Endothelial cell of umbilical vein (primary cell): Measurements from ENCODE around the gene LRRC27. TPM values are rescaled to one million over a fixed set of nuclear protein-coding genes. Genes with fewer than 3 reads are reported as not detected.

ENCODE experiments used
- BruUV-seq: library from RNA; stranded (reverse); fragments of 400-500 nt; replicated peaks from 2 replicates; lab custom pipeline; 2021; lab: Mats Ljungman, UMichigan
- CTCF ChIA-PET: fragments of 300-600, 350-600 bp; sonication (Branson Sonifier 250); formaldehyde crosslinking; loops from one replicate; lab custom pipeline; 2021; ENCODE audit warnings: antibody characterized with exemption, inconsistent platforms; lab: Charles Lee
- POLR2A ChIA-PET: fragments of 300-600, 350-600 bp; sonication (Branson Sonifier 250); formaldehyde crosslinking; loops from one replicate; lab custom pipeline; 2021; ENCODE audit warnings: antibody characterized with exemption, inconsistent platforms; lab: Charles Lee
- DNase-seq: peaks from one replicate; pipeline ENCODE4 v3.0.0-alpha.2; 2011; ENCODE audit warnings: low read depth, low spot score
- FAIRE-seq: peaks from 2 replicates; lab custom pipeline; 2011; peaks lifted over from hg19 to GRCh38; lab: Jason Lieb, UNC
- H2AFZ ChIP-seq: 2 replicates; pipeline ENCODE4 v1.6.0; 2012; ENCODE audit warnings: low read depth, low read length, control low read depth, inconsistent platforms
- H3K27ac ChIP-seq: 2 replicates; pipeline ENCODE4 v1.5.1; 2011; ENCODE audit warnings: low read depth, mild to moderate bottlenecking, control low read depth, low read length, moderate library complexity; ENCODE audit not compliant: insufficient read depth
- H3K27me3 ChIP-seq, 2 experiments: 2 replicates each; pipeline versions ENCODE4 v1.6.0 to v1.6.1; 2011; ENCODE audit warnings: low read length in 2 of 2, mixed read lengths in 1 of 2; ENCODE audit not compliant: control insufficient read depth in 2 of 2, insufficient read depth in 2 of 2
- H3K36me3 ChIP-seq, 2 experiments: 2 replicates in 1 of 2; 3 replicates in 1 of 2; pipeline ENCODE4 v1.5.1; 2011; ENCODE audit warnings: low read length in 2 of 2, mild to moderate bottlenecking in 1 of 2, moderate library complexity in 1 of 2; ENCODE audit not compliant: control insufficient read depth in 2 of 2, insufficient read depth in 2 of 2; ENCODE audit errors: extremely low read depth in 1 of 2
- H3K4me1 ChIP-seq: 3 replicates; pipeline ENCODE4 v1.5.1; 2011; ENCODE audit warnings: mild to moderate bottlenecking, low read length; ENCODE audit not compliant: control insufficient read depth, insufficient read depth; ENCODE audit errors: extremely low read depth
- H3K4me2 ChIP-seq: 2 replicates; pipeline ENCODE4 v1.6.1; 2011; ENCODE audit warnings: low read length, control low read depth, mixed read lengths; ENCODE audit not compliant: insufficient read depth
- H3K4me3 ChIP-seq, 3 experiments: fragments of 200-600 bp in 1 of 3; sonication (generic), shearing (Covaris generic) in 1 of 3; replicated peaks in 1 of 3; 2 replicates each; pipeline ENCODE4 v1.5.1; 2011 to 2016; ENCODE audit warnings: control low read depth in 3 of 3, low read length in 3 of 3, mild to moderate bottlenecking in 2 of 3, inconsistent platforms in 1 of 3, low read depth in 1 of 3, moderate library complexity in 1 of 3; ENCODE audit not compliant: insufficient read depth in 1 of 3
- H3K79me2 ChIP-seq: 2 replicates; pipeline ENCODE4 v1.6.0; 2012; ENCODE audit warnings: low read length, inconsistent platforms; ENCODE audit not compliant: control insufficient read depth, insufficient read depth
- H3K9ac ChIP-seq: replicated peaks from 2 replicates; pipeline ENCODE3; 2011; ENCODE audit warnings: low read length, control low read depth; ENCODE audit not compliant: insufficient read depth; ENCODE audit errors: extremely low read depth
- H3K9me1 ChIP-seq: replicated peaks from 3 replicates; pipeline ENCODE4 v1.6.0; 2011; ENCODE audit warnings: mild to moderate bottlenecking, low read length; ENCODE audit not compliant: control insufficient read depth, insufficient read depth; ENCODE audit errors: extremely low read depth
- H3K9me3 ChIP-seq: replicated peaks from 2 replicates; pipeline ENCODE4 v1.5.1; 2012; ENCODE audit warnings: low read length, inconsistent platforms; ENCODE audit not compliant: control insufficient read depth, insufficient read depth
- H4K20me1 ChIP-seq: replicated peaks from 2 replicates; pipeline ENCODE3; 2011; ENCODE audit warnings: mild to moderate bottlenecking, low read length; ENCODE audit not compliant: control insufficient read depth, insufficient read depth; ENCODE audit errors: extremely low read depth
- EZH2 ChIP-seq: IDR thresholded peaks from 2 replicates; pipeline ENCODE4 v1.6.1; 2012; ENCODE audit warnings: borderline replicate concordance, low read depth, mild to moderate bottlenecking, moderate library complexity, low read length, inconsistent platforms; ENCODE audit not compliant: severe bottlenecking
- FOS ChIP-seq: IDR thresholded peaks from 2 replicates; pipeline ENCODE4 v1.6.1; 2011; ENCODE audit warnings: mild to moderate bottlenecking, low read length, moderate library complexity, borderline replicate concordance; ENCODE audit not compliant: insufficient read depth
- GATA2 ChIP-seq: IDR thresholded peaks from 2 replicates; pipeline ENCODE4 v1.7.0; 2011; ENCODE audit warnings: low read depth, mild to moderate bottlenecking, moderate library complexity, mixed read lengths, low read length; ENCODE audit not compliant: insufficient read length, insufficient read depth
- JUN ChIP-seq: IDR thresholded peaks from 2 replicates; pipeline ENCODE4 v1.6.1; 2011; ENCODE audit warnings: borderline replicate concordance, low read depth; ENCODE audit not compliant: insufficient read length, insufficient read depth
- MYC ChIP-seq: IDR thresholded peaks from one replicate; pipeline ENCODE4 v1.6.1; 2011; ENCODE audit warnings: mild to moderate bottlenecking, low read depth, low read length
- POLR2A ChIP-seq: IDR thresholded peaks from 2 replicates; pipeline ENCODE4 v1.6.1; 2012; ENCODE audit warnings: low read depth, mild to moderate bottlenecking, control low read depth, low read length
- POLR2AphosphoS5 ChIP-seq: IDR thresholded peaks from 2 replicates; pipeline ENCODE4 v1.6.1; 2012; ENCODE audit warnings: low read depth, mild to moderate bottlenecking, control low read depth, low read length, moderate library complexity; ENCODE audit not compliant: insufficient read depth
- dilution Hi-C: fragments of 300-500 bp; cut with MboI; formaldehyde crosslinking; loops from one replicate; pipeline ENCODE4 v1.15.0; 2019; ENCODE audit warnings: low sequenced_read_pairs; ENCODE audit not compliant: extremely low pct_ligation_motif_present
- intact Hi-C: fragments of 100-400 bp; cut with micrococcal nuclease; formaldehyde crosslinking; loops from one replicate; pipeline ENCODE4 v1.10.0; 2022
- polyA plus RNA-seq, 4 experiments: library from polyadenylated mRNA; depleted of rRNA in 3 of 4; stranded (reverse) in 3 of 4; unstranded in 1 of 4; fragments of >200 nt; gene quantifications; 2 replicates each; pipeline versions ENCODE4 v1.2.1 to v1.2.3, GENCODE V29; 2011 to 2012; ENCODE audit warnings: missing spikeins in 1 of 4
- total RNA-seq: library from RNA; stranded (reverse); gene quantifications from 2 replicates; pipeline ENCODE4 v1.2.3, GENCODE V29; 2021
- TF ChIP-seq, protein P1 (sequence below), 2 donors: IDR thresholded peaks; 1 replicate in 1 of 2; 2 replicates in 1 of 2; pipeline ENCODE4 v1.5.1; 2011; ENCODE audit warnings: low read length in 2 of 2, mild to moderate bottlenecking in 2 of 2, moderate library complexity in 2 of 2, control low read depth in 1 of 2, inconsistent platforms in 1 of 2, low read depth in 1 of 2; ENCODE audit not compliant: insufficient read depth in 1 of 2; ENCODE audit errors: extremely low read depth in 1 of 2
- TF ChIP-seq, protein P2 (sequence below): IDR thresholded peaks from 2 replicates; pipeline ENCODE4 v1.6.1; 2011; ENCODE audit not compliant: insufficient read depth, insufficient read length

LRRC27 gene
- total and polyA plus RNA-seq, 2 donors (not counting 3 experiments of a cell fraction or from before 2014, with no cell fraction given) = 8.3 to 13.6 TPM

DNA sequence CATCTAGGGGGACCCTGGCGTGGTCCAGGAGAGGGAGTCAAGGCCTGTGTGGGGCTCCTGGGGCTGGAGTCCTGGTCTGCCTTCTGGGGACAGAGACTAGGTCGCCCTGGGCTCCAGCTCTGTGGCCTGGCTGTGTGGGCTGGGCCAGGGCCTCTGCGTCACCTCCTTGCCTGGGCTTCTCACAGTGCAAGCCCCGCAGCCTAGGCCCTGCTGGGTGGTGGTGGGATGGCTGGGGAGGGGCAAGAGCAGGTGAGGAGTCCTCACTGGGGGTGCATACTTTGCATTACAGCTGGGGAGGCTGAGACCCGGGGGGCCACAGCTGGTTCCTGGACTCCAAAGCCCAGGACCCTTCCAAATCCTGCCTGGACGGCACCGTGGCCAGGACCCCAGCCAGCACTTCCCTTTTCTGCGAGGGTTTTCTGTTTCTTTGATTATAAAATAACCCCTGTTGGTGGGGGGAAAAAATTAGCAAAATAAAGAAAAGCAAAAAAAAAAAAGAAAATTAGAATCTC lies 88.5 kb downstream of the LRRC27 start:
- peaks cover 15% of the 10 kb centered on the region for H3K4me1 ChIP-seq
- no peak overlapping the region for H2AFZ ChIP-seq
- H3K9me1 ChIP-seq = no peaks in the 10 kb centered on the region
- TF ChIP-seq POLR2AphosphoS5 (no peak), FOS (no peak), JUN (no peak), POLR2A (no peak), GATA2 (no peak), EZH2 (no peak), MYC (no peak)
- TF ChIP-seq, protein P1, sequence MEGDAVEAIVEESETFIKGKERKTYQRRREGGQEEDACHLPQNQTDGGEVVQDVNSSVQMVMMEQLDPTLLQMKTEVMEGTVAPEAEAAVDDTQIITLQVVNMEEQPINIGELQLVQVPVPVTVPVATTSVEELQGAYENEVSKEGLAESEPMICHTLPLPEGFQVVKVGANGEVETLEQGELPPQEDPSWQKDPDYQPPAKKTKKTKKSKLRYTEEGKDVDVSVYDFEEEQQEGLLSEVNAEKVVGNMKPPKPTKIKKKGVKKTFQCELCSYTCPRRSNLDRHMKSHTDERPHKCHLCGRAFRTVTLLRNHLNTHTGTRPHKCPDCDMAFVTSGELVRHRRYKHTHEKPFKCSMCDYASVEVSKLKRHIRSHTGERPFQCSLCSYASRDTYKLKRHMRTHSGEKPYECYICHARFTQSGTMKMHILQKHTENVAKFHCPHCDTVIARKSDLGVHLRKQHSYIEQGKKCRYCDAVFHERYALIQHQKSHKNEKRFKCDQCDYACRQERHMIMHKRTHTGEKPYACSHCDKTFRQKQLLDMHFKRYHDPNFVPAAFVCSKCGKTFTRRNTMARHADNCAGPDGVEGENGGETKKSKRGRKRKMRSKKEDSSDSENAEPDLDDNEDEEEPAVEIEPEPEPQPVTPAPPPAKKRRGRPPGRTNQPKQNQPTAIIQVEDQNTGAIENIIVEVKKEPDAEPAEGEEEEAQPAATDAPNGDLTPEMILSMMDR (IDR thresholded peaks at IDR 0.05; ENCODE audit: extremely low read depth in 1 of 2, insufficient read depth in 1 of 2, low read depth in 1 of 2, low read length in 2 of 2) = no peak
- TF ChIP-seq, protein P2, sequence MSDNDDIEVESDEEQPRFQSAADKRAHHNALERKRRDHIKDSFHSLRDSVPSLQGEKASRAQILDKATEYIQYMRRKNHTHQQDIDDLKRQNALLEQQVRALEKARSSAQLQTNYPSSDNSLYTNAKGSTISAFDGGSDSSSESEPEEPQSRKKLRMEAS = no peak
- H3K79me2 ChIP-seq = no peaks in the 10 kb centered on the region
- H3K27ac ChIP-seq = no peak overlapping the region
- no peak overlapping the region for H3K9ac ChIP-seq
- ChIA-PET POLR2A (no interaction called here), CTCF (interaction anchor here (1.0 to 2.2 kb wide), 3 partner anchors 9 to 32 kb away, joined by 3 to 7 read pairs (median 3); no protein-coding TSS in a partner anchor)
- no peak for FAIRE-seq
- no peaks in the 10 kb centered on the region for H4K20me1 ChIP-seq
- no TSS peak for BruUV-seq
- no peak for DNase-seq
- H3K9me3 ChIP-seq = no peaks in the 10 kb centered on the region
- no peak overlapping the region for H3K4me2 ChIP-seq
- intact Hi-C loops = no loop called here
- no peak overlapping the region for H3K4me3 ChIP-seq
- H3K27me3 ChIP-seq = no peaks in the 10 kb centered on the region
- no peaks in the 10 kb centered on the region for H3K36me3 ChIP-seq
- dilution Hi-C loops = no loop called here
